SKM-1 treated with dmso at 0.1 percent for 144 hours (cell line): ENCODE results near the gene NPBWR2.

Source experiments
- DNase-seq: peaks from one replicate; lab custom pipeline; 2025; ENCODE audit not compliant: unreplicated experiment; lab: John Stamatoyannopoulos, UW

NPBWR2 gene

DNA sequence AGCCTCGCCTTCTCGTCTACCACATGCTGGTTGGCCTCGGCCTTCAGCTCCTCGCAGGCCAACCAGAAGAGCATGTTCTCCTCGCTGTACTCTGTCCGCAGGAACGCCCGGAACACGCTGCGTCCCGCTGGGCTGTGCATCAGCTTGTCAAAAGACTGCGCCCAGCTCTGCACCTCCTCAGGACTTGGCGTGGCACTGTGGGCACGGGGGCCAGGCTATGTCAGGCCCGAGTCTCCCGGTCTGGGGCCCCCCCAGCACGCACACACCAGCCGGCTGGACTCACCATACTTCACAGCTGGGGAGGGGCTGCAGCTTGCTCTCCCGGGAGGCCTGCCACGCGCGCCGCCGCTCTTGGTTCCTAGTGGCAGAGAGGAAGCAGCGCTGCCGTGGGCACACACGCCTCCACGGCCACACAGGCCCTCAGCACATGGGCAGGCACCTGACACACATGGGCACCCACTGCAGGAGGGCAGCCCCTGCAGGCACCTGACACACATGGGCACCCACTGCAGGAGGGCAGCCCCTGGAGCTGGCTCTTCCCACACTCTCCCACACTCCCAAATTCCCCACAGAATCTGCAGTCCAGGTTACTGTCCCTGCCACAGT is 33.1 kb downstream of the NPBWR2 start:
- no peak for DNase-seq

DNA sequence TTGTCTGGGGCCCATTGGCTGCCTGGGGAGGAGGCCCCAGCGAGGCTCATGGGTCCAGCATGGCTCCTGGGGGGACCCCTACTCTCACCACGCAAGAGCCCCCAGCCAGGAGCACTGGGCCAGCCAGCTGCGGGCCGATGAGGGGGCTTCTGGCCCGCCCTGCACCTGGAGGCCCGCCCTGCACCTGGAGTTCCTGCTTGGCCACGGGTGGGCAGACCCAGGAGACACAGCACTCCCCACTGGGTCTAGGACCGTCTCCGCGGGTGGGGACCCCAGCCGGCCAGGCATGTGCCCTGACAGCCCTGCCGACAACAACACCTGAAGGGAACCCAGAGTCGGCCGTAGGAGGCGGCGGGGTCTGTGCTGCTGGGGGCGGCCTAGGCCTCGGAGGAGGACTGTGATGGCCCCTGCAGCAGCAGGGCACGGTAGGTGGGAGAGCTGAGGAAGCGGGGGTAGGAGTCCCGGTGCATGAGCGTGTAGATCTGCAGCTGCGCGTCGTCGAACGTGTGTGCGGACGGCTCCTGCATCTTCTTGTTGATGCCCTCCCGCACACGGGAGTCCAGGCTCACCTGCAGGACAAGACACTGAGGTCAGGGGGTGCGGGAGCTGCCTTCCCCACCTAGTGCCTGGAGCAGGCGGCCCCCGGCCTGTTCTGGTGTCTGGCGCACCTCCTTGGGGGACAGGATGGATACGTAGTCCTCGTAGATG is 33.7 kb downstream of the NPBWR2 start:
- DNase-seq = no peak

DNA sequence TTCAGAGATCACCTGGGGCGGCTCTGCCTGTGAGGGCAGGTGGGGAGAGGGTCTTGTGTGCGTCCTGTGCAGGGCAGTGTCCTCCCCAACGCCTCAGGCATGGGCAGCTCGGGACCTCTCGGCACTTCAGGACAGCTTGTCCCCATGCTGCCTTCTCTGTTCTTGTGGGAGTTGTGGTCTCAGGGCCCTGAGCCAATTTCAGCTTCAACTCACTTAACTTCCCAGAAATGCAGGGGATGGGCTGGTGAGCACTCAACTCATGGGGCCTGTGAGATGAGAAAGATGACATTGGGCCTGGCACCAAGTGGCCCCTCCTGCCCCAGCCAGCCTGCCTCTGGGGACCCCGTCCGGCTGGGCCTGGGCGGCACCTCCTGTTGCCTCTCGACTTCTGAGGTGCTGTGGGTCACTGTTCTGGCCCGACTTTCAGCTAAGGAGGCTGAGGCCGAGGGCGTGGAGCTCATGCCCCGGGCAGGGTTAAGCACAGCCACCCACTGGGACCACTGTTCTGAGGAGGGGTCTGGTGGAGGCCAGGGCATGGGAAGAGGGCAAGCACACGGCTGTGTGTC is 34.8 kb downstream of the NPBWR2 start:
- no peak for DNase-seq

DNA sequence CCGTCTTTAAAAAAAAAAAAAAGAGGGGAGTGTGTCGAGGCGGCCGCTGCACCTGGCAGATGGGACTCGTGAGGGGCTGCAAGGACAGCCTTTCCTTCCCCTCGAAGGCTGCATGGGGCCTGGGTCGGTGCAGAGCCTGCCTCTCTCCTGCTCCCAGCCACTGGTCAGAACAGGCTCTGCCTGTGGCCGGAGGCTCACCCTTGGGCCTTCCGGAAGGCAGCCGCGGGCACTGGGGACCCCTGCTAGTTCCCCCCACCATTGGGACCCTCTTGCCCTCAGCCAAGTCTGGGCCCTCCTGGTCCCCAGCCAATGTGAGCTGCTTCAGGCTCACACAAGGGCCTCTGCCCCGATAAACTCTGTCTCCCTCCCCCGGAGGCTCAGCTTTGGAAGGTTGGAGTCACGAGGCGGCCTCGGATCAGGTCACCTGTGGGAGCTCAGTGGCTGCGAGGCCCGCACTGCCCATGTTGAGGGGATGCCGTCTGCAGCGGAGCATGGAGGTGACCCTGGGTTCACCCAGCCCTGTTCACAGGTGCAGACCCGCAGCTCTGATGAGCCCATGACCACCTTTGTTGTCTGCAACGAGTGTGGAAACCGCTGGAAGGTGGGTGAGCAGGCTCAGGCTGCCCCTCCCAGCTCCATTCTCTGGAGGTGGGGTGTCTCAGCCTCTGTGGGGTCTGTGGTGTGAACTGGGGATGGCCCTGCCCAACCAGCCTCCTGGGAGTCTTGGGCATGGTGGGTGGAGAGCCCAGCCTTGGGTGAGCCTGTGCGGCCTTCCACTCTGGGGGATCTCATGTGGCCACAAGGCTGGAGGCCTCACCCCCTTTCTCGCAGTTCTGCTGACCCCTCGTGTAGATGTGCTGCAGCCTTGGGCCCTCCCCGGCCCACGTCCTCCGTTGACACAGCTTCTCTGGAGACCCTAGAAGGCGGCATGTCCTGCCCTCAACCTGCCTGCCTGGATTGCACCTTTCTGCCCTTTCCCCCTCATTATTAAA is 35.7 kb downstream of the NPBWR2 start:
- no peak for DNase-seq

DNA sequence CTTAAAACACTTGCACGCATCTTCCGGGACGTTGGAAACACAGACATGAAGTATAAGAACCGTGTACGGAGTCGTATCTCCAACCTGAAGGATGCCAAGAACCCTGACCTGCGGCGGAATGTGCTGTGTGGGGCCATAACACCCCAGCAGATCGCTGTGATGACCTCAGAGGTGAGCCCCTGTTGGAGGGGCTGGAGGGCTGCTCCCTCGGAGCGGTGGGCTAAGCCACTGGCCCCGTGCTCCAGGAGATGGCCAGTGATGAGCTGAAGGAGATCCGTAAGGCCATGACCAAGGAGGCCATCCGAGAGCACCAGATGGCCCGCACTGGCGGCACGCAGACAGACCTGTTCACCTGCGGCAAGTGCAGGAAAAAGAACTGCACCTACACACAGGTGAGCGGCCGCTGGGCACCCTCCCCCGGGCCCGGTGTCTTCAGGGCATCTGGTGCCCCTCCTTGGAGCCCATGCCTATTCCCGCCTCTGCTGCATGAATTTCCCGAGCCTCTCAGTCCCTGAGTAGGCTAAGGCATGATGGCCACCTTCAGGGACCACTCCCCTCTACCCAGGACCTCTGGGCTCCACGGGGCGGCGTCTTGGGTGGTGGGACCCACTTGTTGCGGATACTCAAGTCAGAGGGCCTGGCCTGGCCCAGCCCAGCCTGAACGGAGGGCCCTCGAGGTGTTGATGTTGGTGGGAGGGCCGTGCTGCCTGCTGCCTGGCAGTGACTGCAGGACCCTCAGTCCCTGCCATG is 36.9 kb downstream of the NPBWR2 start:
- no peak for DNase-seq

DNA sequence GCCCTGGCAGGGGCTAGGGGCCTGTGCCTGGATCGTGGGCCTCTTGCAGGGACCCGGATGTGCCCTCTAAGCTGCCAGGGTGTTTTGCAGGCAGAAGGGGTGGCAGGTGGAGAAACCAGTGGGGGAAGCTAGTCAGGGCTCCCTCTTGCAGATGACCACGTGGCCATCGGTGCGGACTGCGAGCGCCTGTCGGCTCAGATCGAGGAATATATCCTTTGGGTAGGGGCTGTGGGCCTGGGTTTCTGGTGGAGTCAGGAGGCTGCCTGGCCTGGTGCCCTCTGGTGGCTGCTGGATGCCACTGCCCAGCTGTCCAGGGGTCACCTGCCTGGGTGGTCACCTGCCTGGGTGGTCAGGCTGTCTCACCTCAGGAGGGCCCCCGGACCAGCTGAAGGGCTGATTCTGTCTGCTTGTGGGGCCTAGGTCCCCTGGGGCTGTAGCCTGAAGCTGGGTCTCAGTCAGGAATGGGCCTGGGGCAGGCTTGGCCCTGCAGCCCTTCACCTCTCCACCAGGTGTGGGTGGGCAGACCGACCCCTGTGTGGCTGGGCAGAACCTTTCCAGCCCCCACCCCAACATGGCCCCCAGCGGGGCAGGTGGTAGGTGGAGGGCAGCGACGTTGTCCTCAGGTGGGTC is 37.6 kb downstream of the NPBWR2 start:
- DNase-seq = no peak

DNA sequence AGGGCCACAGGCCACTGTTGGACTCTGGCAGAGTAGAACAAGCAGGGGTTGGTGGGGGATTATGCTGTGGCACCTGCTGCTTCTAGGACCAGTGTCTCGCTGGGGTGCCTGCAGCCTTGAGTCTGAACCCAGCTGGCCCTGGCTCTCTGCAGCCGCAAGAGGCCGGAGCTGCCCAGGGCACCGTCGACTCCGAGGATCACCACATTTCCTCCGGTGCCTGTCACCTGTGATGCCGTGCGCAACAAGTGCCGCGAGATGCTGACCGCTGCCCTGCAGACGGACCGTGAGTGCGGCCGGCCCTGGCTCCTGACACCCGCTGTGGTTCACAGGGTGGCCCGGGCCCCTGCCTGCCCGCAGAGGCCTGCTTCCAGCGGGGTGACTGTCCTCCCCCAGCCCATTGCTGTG is 38.2 kb downstream of the NPBWR2 start:
- no peak for DNase-seq

DNA sequence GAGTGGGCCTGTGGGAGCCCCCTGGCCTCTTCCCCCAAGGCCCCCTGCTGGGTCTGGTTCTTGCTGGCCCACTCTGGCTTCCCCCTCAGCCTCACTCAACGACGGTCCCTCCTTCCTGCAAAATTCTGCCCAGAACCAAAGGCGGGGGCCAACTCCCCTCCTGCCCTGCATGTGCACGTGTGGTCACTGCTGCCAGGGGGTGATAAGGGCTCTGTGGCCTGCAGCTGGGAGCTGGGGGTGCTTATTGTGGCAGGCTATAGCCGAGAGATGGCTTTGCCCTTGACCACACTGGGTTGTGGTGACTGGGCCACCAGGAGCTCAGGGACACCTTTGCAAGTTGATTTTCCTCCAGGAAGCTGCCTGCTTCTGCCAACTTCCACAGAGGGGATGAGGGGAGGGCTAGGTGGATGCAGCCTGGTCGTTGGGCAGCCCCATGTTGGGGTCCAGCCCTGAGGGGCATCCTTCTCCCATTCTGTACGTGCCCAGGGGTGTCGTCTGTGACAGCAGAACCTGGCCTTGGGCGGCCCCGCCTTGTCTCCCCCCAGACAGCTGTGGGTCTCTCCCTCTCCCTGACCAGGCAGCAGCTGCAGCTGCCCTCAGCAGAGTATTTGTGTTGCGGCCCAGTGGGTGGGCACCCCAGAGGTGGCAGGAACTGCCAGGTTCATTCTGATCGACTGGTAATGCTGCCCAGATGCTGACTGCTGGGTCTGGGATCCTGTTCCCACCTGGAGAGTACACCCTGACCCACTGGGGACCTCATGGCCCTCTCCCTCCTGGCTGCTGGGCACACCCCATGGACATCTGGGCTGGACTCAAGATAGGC is 38.8 kb downstream of the NPBWR2 start:
- no peak for DNase-seq

DNA sequence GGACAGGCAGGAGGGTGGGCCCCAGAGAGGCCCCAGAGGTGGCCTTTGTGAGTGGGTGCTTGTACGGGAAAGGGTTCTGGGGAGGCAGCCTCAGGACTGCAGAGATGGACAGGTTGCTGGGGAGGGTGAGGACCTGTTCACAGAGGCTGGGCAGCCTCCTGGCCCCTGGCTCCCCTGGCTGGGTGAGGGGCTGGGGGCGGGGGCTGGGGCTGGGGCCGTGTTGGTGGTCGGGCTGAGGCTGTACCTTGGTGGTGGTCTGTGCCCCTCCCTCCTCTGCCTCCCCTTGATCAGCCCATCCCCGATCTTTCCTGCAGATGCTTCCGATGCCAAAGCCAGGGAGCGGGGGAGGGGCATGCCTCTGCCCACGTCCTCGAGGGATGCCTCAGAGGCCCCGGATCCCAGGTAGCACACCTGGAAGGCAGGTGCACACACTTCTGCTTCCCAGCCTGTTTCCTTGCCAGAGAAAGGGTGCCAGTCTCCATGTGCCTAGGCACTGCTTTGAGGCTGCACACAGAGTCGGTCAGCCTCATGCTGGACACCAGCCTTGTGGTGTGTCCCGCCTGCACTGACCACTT is 39.5 kb downstream of the NPBWR2 start:
- DNase-seq = no peak

DNA sequence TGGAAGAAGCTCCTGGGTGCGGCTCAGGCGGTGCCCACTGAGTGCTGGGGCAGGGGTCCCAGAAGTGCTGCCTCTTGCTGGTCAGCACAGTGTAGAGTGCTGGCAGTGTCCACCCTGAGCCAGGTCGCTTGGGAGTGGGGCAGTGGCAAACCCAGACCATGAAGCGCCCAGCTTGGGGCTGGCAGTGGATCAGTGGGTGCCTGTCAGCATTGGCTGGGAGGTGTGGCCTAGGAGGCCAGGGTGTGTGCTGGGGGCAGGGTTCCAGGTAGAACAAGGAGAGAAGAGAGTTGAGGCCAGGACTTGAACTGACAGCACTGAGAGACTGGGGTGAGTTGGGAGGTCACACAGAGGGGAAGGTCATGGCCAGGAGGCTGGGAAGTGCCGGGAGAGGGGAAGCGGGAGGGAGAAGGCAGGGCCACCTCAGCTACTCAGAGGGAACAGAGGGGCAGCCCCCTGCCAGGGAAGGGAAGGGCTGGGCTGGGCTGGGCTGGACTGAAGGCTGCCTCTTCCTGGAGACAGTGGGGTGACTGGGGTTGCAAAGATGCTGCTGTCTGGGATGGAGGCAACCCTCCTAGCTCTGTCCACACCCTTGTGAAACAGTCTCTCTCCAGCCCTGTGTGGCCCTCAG is 40.2 kb downstream of the NPBWR2 start:
- DNase-seq = no peak

DNA sequence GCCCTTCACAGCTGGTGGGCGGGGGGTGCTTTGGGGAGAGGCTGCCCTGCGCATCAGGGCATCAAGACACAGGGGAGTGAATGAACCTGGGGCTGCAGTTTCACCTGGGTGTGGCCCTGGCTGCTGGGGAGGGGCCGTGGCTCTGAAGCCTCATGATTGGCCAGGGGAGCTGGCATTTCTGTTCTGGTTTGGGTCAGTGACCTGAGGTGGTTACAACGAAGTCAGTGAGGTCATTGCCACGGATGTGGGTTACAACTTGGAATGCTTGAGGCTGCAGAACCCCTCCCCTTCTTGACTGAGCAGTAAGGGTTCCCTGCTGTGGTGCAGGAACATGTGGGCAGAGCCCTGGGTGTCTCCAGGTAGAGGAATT is 41.4 kb downstream of the NPBWR2 start:
- DNase-seq = peak; percentile 85

DNA sequence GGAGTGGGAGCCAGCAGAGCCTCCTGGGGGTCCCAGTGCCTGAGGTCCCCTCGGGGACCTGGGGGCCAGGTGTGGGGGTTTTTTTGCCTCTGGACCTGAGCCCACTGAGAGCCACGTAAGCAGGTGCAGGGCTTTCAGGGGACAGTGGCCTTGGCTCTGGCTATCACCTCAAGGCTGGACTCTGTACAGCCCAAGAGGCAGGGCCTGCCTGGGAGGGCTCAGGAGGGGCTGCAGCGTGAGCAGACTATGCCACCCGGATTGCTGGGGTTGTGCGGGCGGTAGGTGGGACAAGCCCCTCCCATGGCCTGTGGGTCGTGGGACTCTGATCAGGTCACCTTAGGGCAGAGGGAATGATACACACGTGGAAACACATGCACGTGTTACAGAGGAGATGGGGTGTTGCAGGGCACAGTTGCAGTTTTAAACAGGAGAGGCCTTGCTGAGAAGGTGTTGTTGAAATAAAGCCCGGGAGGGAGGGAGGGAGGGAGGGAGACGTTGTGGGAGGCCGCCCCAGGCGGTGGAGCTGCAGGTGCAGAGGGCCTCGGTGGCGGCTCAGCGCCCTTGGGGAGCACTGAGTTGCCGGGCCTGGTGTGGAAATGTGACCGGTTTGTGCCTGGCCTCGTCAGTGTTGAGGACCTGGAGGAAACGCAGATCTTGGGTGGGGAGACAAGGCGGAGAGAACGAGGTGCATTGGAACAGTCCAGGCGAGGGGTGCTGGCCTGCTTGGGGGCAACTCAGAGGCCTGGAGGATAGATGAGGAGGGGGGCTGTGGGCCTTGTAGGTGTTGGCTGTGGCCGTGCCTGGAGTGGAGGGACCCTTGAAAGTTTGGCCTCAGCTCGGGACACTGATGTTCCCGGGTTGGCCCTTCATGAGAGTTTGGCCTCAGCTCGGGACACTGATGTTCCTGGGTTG is 42.0 kb downstream of the NPBWR2 start:
- no peak for DNase-seq

DNA sequence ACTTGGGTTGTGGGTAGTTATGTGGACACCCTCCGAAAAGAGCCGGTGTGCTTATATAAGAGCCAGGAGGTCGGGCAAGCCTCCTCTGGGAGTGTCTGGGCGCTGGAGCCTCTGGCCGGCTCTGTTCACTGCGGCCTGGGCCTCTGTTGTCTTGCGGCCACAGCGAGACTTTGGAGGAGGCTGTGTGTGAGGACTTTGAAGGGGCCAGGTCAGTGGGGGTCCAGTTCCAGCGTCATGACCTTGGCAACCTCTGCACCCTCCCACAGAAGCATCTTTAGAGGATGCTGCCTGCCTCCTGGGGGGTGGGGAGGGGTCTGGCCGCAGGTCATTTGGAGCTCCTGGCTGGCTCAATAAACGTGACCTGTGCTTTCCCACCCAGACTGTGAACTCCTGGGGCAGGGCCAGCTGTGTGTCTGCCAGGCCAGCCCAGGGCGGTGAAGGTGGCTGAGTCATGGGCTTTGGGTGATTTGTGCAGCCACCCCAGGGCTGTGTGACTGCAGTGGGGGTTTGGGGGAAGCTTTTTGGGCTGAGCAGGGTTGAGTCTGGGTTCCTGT is 43.1 kb downstream of the NPBWR2 start:
- no peak for DNase-seq

DNA sequence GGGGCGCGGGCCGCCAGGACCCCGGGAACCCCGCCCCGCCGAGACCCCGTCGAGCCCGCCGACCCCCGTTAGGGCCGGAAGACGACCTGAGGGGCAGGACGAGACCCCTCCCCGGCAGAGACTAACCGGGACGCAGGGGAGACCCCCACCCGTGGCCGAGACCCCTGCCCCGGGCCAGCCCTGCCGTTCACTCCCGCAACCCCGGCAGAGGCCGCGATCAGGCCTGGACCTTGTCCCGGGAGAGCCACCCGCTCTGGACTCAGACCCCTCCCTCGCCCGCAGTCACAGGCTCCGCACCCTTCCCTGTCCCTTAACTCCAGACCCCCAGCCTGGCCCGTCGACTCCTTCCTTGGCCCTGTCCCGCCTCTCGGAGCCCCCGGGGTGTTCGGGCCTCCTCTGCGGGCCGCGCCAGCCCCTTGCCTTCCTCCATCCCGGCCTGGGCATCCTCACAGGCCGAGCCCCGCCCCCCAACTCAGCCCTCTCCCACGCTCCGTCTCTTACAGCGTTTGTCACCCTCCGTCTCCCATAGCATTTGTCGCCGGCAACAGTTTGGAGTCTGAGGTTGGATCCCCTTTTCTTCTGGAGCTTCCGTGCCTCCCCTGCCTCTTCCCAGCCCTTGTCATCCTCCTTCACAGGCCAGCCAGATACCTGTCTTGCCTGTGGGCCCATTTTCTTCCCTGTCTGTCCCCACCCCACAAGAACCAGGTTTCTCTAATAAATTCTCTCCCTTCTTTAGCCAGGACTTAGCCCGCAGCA is 43.8 kb downstream of the NPBWR2 start:
- no peak for DNase-seq

DNA sequence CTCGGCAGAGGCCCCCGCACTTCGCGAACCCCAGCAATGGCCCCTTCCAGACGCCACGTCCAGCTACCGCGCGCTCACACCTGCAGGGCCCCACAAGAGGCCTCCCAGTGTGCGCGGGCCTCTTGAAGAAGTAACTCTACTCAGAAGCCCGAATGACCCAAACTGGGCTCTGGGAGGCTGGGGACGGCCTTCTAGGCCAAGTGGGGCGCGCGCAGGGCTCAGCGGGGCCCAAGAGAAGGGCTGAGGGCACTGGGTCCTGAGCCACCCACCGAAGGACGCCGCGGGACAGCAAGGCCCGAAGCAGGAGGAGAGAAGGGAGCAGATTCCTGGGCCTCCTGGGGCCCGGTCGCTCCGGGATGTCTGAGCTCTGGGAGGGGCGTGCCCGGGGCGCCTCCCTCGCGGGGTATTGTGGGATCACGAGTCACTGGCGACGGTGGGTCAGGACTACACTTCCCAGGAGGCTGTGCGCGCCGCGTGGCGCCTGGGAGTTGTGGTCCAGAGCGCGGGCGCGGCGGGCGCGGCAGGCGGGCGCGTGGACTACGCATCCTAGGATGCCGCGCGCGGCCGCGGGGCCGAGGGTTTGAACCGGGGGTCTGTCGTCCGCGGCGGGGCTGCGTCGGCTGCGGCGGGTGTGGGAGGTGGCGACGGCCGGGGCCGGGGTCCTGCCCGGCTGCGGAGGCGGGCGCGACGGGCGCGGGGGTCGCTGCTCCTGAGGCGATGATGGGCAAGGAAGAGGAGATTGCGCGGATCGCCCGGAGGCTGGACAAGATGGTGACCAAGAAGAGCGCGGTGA is 44.6 kb downstream of the NPBWR2 start, which contains the start of gene TCEA2:
Gene TCEA2, plus strand, starts transcription at position 603 of the 793 bp plus-strand sequence. Its CDS starts 115 bp downstream, at position 718.
- peak; percentile 93 for DNase-seq

DNA sequence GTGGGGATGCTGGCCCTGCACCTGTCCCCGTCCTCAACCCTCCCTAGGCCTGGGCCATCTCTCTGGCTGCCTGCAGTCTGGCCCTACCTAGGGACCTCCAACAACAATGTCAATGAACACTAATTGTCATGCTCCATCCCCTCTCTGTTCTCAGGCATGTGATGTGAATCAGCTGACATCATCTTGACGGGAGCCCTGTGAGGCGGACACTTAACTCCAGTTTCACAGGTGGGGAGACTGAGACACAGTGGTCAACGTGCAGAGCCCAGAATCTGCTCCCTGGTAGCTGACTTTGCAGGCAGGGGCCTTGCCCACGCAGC is 45.1 kb downstream of the NPBWR2 start:
- no peak for DNase-seq
